Neural crest cell (in vitro differentiated cells): ENCODE measurements around the gene COP1. TPM values are rescaled to one million over a fixed set of nuclear protein-coding genes. Genes with fewer than 3 reads are reported as not detected.
"Not testable (repeated sequence)": the region's sequence is repeated elsewhere in the genome, so short reads cannot be mapped to it uniquely, and the experiment has no call there.

Experiments used
- DNase-seq: peaks from one replicate; pipeline ENCODE4 v3.0.0; 2021; ENCODE audit warnings: low read depth, mixed read lengths, low spot score
- H3K27ac Mint-ChIP-seq: one replicate; pipeline ENCODE4 v1.8.0; 2021; ENCODE audit warnings: mild to moderate bottlenecking, mixed read lengths; ENCODE audit not compliant: unreplicated experiment
- H3K27me3 Mint-ChIP-seq: 2 replicates; pipeline ENCODE4 v1.8.0; 2021; ENCODE audit warnings: low read depth, mild to moderate bottlenecking, mixed read lengths
- H3K36me3 Mint-ChIP-seq: 2 replicates; pipeline ENCODE4 v1.8.0; 2021; ENCODE audit warnings: low read depth, mild to moderate bottlenecking, mixed read lengths
- H3K4me1 Mint-ChIP-seq: 2 replicates; pipeline ENCODE4 v1.8.0; 2021; ENCODE audit warnings: mixed read lengths
- H3K4me3 Mint-ChIP-seq: one replicate; pipeline ENCODE4 v1.8.0; 2021; ENCODE audit warnings: mild to moderate bottlenecking, mixed read lengths
- H3K9me3 Mint-ChIP-seq: 2 replicates; pipeline ENCODE4 v1.8.0; 2021; ENCODE audit warnings: mixed read lengths
- total RNA-seq: library from RNA; stranded (reverse); gene quantifications from 2 replicates; pipeline ENCODE4 v1.2.1, GENCODE V29; 2021
- TF ChIP-seq, protein P1 (sequence below): fragments of 200-600 bp; sonication (generic); conservative IDR thresholded peaks from 2 replicates; pipeline ENCODE4 v1.5.0; 2021; ENCODE audit warnings: antibody characterized with exemption, mild to moderate bottlenecking

COP1 gene
- total RNA-seq, 1 donor from 2014 or later, result 48.4 TPM

DNA sequence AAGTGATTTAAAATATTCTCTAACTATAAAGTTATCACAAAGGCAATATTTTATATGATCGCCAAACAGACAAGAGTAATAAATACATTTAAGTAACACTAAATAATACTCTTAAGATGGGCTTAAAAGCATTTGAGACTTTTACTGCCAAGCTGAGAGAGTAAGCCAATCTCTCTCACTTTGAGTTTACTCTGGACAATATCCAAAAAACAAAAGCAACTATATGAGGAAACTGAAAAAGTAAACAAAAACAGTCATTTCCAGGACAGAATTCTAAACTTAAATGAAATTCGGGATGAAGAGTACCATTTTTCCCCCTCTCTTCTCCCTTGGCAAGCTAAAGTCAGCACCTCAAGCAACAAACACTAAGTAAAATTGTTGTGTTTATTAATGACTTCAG is 173.2 kb downstream of the COP1 start:
- Mint-ChIP-seq H3K27me3 (no peaks in the 10 kb centered on the region), H3K36me3 (peaks cover 19% of the 10 kb centered on the region), H3K4me3 (no peak overlapping the region), H3K4me1 (no peaks in the 10 kb centered on the region), H3K27ac (no peak overlapping the region), H3K9me3 (peaks cover 3% of the 10 kb centered on the region)
- no peak for DNase-seq
- TF ChIP-seq, protein P1, sequence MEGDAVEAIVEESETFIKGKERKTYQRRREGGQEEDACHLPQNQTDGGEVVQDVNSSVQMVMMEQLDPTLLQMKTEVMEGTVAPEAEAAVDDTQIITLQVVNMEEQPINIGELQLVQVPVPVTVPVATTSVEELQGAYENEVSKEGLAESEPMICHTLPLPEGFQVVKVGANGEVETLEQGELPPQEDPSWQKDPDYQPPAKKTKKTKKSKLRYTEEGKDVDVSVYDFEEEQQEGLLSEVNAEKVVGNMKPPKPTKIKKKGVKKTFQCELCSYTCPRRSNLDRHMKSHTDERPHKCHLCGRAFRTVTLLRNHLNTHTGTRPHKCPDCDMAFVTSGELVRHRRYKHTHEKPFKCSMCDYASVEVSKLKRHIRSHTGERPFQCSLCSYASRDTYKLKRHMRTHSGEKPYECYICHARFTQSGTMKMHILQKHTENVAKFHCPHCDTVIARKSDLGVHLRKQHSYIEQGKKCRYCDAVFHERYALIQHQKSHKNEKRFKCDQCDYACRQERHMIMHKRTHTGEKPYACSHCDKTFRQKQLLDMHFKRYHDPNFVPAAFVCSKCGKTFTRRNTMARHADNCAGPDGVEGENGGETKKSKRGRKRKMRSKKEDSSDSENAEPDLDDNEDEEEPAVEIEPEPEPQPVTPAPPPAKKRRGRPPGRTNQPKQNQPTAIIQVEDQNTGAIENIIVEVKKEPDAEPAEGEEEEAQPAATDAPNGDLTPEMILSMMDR, result no peak

DNA sequence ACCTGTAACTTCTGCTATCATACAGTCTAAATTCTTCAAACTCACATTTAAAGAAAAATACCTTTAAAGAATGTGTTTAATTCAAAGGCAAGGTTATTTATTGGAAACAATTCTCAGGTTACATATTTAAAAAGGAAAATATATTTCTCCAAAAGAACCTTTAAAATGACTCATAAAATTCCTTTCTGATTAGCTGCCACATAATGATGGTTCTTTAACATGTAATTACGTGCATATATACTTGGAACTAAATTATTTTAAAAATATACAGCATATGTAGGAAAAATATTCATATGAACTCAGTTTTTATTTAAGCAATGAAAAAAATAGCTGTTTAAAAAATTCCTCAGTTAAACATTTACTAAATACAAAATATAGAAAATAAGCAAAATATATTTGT is 173.6 kb downstream of the COP1 start:
- Mint-ChIP-seq H3K9me3 (peaks cover 3% of the 10 kb centered on the region), H3K27ac (no peak overlapping the region), H3K4me3 (no peak overlapping the region), H3K36me3 (peaks cover 15% of the 10 kb centered on the region), H3K4me1 (no peaks in the 10 kb centered on the region), H3K27me3 (no peaks in the 10 kb centered on the region)
- no peak for DNase-seq
- TF ChIP-seq, protein P1, result no peak

DNA sequence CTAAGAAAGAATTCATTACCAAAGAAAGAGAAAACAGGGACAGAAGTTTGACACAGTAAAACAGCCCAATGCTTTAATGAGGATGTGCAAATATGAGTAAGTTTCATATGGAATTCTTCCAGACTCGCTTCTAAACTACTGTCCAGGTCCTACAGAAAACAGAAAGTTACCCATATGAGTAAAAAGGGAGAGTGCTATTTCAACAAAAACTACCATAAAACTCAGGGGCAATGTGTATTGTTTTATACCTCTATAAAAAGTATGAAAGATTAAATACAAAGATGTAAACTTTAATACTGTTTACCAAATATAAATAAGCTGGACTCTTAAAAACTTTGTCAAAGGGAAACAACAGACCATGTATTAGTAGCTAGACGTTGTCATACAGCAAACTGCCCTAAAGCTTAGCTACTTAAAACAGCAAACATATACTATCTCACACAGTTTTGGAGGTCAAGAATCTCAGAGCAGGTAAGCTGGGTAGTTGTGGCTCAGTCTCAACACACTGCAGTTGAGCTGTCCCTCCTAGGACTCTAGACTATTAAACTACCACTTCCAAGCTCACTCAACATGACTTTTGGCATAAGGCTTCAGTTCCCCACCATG is 174.9 kb downstream of the COP1 start:
- H3K27me3 Mint-ChIP-seq, result no peaks in the 10 kb centered on the region
- H3K4me3 Mint-ChIP-seq, result no peak overlapping the region
- H3K36me3 Mint-ChIP-seq, result peaks cover 7% of the 10 kb centered on the region
- H3K4me1 Mint-ChIP-seq, result no peaks in the 10 kb centered on the region
- TF ChIP-seq, protein P1, result no peak
- no peak for DNase-seq
- H3K27ac Mint-ChIP-seq, result no peak overlapping the region
- no peaks in the 10 kb centered on the region for H3K9me3 Mint-ChIP-seq

DNA sequence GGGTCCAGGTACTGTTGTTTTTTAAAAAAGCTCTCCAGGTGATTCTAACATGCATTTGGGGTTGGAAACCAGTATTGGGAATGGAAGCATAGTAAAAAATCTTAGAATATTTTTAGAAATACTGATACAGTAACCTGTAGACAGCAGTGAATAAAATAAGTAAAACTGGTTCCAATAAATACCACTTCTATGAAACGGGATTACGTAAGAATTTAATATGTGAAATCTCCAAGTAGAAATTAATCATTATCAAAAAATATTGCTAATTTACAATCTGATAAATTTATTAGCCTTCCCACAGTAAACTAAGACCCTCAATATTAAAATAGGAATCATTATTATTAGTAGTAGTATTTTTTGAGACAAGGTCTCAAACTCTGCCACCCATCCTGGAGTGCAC is 177.5 kb downstream of the COP1 start:
- H3K36me3 Mint-ChIP-seq, result no peaks in the 10 kb centered on the region
- H3K27ac Mint-ChIP-seq, result no peak overlapping the region
- no peaks in the 10 kb centered on the region for H3K9me3 Mint-ChIP-seq
- no peaks in the 10 kb centered on the region for H3K4me1 Mint-ChIP-seq
- no peak for DNase-seq
- TF ChIP-seq, protein P1, result no peak
- no peaks in the 10 kb centered on the region for H3K27me3 Mint-ChIP-seq
- H3K4me3 Mint-ChIP-seq, result no peak overlapping the region

DNA sequence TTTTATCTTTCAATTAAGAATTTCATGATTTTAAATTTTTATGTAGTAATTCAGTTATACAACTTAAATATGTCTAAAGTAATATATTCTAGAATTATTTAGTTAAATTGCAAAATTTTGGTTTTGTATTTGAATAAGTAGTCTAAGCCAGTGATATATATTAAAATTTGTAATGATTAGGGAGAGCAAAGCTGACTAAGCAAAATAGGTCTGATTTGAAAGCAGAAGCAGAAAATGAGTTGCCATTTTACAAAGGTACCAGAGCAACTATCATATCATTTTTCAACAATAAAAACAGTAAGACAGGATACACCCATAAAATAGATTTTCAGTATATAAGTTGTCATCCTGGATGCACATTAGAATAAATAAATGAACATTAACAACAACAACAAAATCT is 177.9 kb downstream of the COP1 start:
- DNase-seq, result no peak
- Mint-ChIP-seq H3K27me3 (no peaks in the 10 kb centered on the region), H3K9me3 (no peaks in the 10 kb centered on the region), H3K4me3 (no peak overlapping the region), H3K4me1 (no peaks in the 10 kb centered on the region), H3K27ac (no peak overlapping the region), H3K36me3 (no peaks in the 10 kb centered on the region)
- TF ChIP-seq, protein P1, result no peak

DNA sequence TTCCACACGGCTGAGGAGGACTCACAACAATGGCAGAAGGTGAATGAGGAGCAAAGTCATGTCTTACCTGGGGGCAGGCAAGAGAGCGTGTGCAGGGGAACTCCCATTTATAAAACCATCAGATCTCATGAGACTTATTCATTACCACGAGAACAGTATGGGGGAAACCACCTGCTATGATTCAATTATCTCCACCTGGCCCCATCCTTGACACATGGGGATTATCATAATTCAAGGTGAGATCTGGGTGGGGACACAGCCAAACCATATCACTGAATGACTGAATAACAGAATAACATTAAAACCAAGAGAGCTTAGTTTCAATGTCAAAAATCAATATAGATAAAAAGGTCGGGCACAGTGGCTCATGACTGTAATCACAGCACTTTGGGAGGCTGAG is 179.2 kb downstream of the COP1 start:
- not testable (repeated sequence) for H3K27me3 Mint-ChIP-seq

More for the DNA sequence above, 179.2 kb downstream of the COP1 start:
- H3K36me3 Mint-ChIP-seq, H3K27ac Mint-ChIP-seq, H3K4me1 Mint-ChIP-seq, H3K9me3 Mint-ChIP-seq, DNase-seq, H3K4me3 Mint-ChIP-seq: not testable (repeated sequence)
